Endodermal cell (in vitro differentiated cells): ENCODE data around the gene DLEU7. TPM values are rescaled to one million over a fixed set of nuclear protein-coding genes. Genes with fewer than 3 reads are reported as not detected.

Source experiments
- DNase-seq: peaks from one replicate; pipeline ENCODE4 v3.0.0-alpha.2; 2017
- H3K27ac ChIP-seq: 2 replicates; pipeline ENCODE4 v1.5.1; 2013; ENCODE audit warnings: mild to moderate bottlenecking, low read depth, low read length, moderate library complexity
- H3K27me3 ChIP-seq: 2 replicates; pipeline ENCODE4 v1.6.1; 2013; ENCODE audit warnings: mild to moderate bottlenecking, low read length, moderate library complexity; ENCODE audit not compliant: insufficient read depth, control insufficient read depth, poor library complexity, severe bottlenecking
- H3K36me3 ChIP-seq: 2 replicates; pipeline ENCODE4 v1.7.0; 2013; ENCODE audit warnings: mild to moderate bottlenecking, low read length, moderate library complexity; ENCODE audit not compliant: control insufficient read depth, insufficient read depth
- H3K4me1 ChIP-seq: one replicate; pipeline ENCODE4 v1.7.0; 2013; ENCODE audit warnings: low read length; ENCODE audit not compliant: control insufficient read depth, insufficient read depth
- H3K4me3 ChIP-seq: 2 replicates; pipeline ENCODE4 v1.5.1; 2013; ENCODE audit warnings: mild to moderate bottlenecking, low read length, moderate library complexity
- H3K9ac ChIP-seq: 2 replicates; pipeline ENCODE4 v1.6.1; 2013; ENCODE audit warnings: mild to moderate bottlenecking, low read length, moderate library complexity; ENCODE audit not compliant: poor library complexity, severe bottlenecking; ENCODE audit errors: extremely low read depth
- H3K9me3 ChIP-seq: 2 replicates; pipeline ENCODE4 v1.6.1; 2013; ENCODE audit warnings: mild to moderate bottlenecking, low read length, moderate library complexity; ENCODE audit not compliant: control insufficient read depth
- H3K27ac Mint-ChIP-seq: 2 replicates; pipeline ENCODE4 v1.8.0; 2020; ENCODE audit warnings: mixed read lengths
- H3K27me3 Mint-ChIP-seq: 2 replicates; pipeline ENCODE4 v1.8.0; 2021; ENCODE audit warnings: mild to moderate bottlenecking, mixed read lengths; ENCODE audit not compliant: insufficient read depth
- H3K36me3 Mint-ChIP-seq: 2 replicates; pipeline ENCODE4 v1.8.0; 2020; ENCODE audit warnings: low read depth, mixed read lengths
- H3K4me1 Mint-ChIP-seq: 2 replicates; pipeline ENCODE4 v1.8.0; 2020; ENCODE audit warnings: mixed read lengths
- H3K4me3 Mint-ChIP-seq: 2 replicates; pipeline ENCODE4 v1.8.0; 2020; ENCODE audit warnings: mild to moderate bottlenecking, moderate library complexity, mixed read lengths
- H3K9me3 Mint-ChIP-seq: 2 replicates; pipeline ENCODE4 v1.8.0; 2020; ENCODE audit warnings: mild to moderate bottlenecking, mixed read lengths
- CTCF ChIP-seq: fragments of 200-600 bp; sonication (generic); conservative IDR thresholded peaks from 2 replicates; pipeline ENCODE4 v1.5.0; 2021; ENCODE audit warnings: antibody characterized with exemption, mild to moderate bottlenecking
- WGBS, 2 experiments: methylation state at CpG; one replicate each; pipeline versions ENCODE4 v1.1.5 to v1.1.7; 2013; ENCODE audit warnings: missing lambda C conversion rate in 2 of 2, mixed read lengths in 1 of 2; ENCODE audit not compliant: insufficient coverage in 1 of 2, insufficient read length in 1 of 2; 5-methylcytosine and 5-hydroxymethylcytosine counted together
- long read RNA-seq, 4 experiments: library from polyadenylated mRNA in 2 of 4; library from RNA in 1 of 4; library from capped mRNA in 1 of 4; stranded (forward) in 3 of 4; unstranded in 1 of 4; transcript quantifications; one replicate each; pipeline ENCODE4 v2.0.0, GENCODE V29; 2020 to 2021; ENCODE audit warnings: inconsistent platforms in 1 of 4
- polyA plus RNA-seq, 2 experiments: library from polyadenylated mRNA; stranded (reverse); fragments of 50-300 nt; gene quantifications; one replicate each; pipeline ENCODE4 v1.2.3, GENCODE V29; 2013
- total RNA-seq, 2 donors: library from RNA; stranded (reverse); fragmentation: NEBNext Ultra II Directional in 1 of 2; extraction: Animal tissue kit (Norgen Biotek cat#: 25700) in 1 of 2; gene quantifications; 2 replicates in 1 of 2; 3 replicates in 1 of 2; pipeline ENCODE4 v1.2.1, GENCODE V29; 2021

DLEU7 gene
- total RNA-seq, result not detected
- 1.6 TPM for polyA plus RNA-seq (2013, experiment 1 of 2)
- polyA plus RNA-seq (2013, experiment 2 of 2), result 1.4 TPM
- long read RNA-seq, experiment 1, result 0 reads
- long read RNA-seq, experiment 2, result 0 reads
- long read RNA-seq, experiment 3, result 0 reads
- long read RNA-seq, experiment 4, result 0 reads

GRCh38 chr13:50843257-50844083 lies at the start of gene DLEU7:
TSS of gene DLEU7 (minus strand) at chr13:50843692. CDS start at chr13:50843646, 46 bp downstream.
- Histone ChIP-seq H3K27ac (no peak within 1 kb of the TSS), H3K4me1 (peaks cover 2% of the 10 kb centered on the region), H3K4me3 (peak within 1 kb of the TSS; percentile 59), H3K9me3 (no peaks in the 10 kb centered on the region), H3K9ac (no peak within 1 kb of the TSS), H3K27me3 (peaks cover 60% of the 10 kb centered on the region), H3K36me3 (no peaks in the 10 kb centered on the region)
- DNase-seq, result peak; percentile 83
- H3K9me3 Mint-ChIP-seq, result no peaks in the 10 kb centered on the region
- H3K4me1 Mint-ChIP-seq, result peaks cover 4% of the 10 kb centered on the region
- peak within 1 kb of the TSS; percentile 54 for H3K4me3 Mint-ChIP-seq
- no peaks in the 10 kb centered on the region for H3K36me3 Mint-ChIP-seq
- H3K27ac Mint-ChIP-seq, result no peak within 1 kb of the TSS
- no peak for TF ChIP-seq CTCF
- H3K27me3 Mint-ChIP-seq, result peaks cover 76% of the 10 kb centered on the region
- 3 to 6% methylated on average over 12 to 78 of the region's 78 CpGs for WGBS, 2 experiments

GRCh38 chr13:50892210-50892944 lies 48.9 kb upstream of the DLEU7 start:
- Histone ChIP-seq H3K4me1 (no peaks in the 10 kb centered on the region), H3K9me3 (no peaks in the 10 kb centered on the region), H3K36me3 (no peaks in the 10 kb centered on the region), H3K27ac (no peak overlapping the region), H3K27me3 (no peaks in the 10 kb centered on the region), H3K4me3 (no peak overlapping the region), H3K9ac (no peak overlapping the region)
- Mint-ChIP-seq H3K4me1 (peaks cover 1% of the 10 kb centered on the region), H3K27ac (no peak overlapping the region), H3K4me3 (no peak overlapping the region), H3K9me3 (no peaks in the 10 kb centered on the region), H3K36me3 (no peaks in the 10 kb centered on the region), H3K27me3 (no peaks in the 10 kb centered on the region)
- WGBS, 2 experiments, result 76 to 80% methylated on average over 3 to 4 of the region's 7 CpGs
- no peak for TF ChIP-seq CTCF
- no peak for DNase-seq

- Mint-ChIP-seq H3K27me3 (no peaks in the 10 kb centered on the region), H3K4me1 (peaks cover 1% of the 10 kb centered on the region), H3K4me3 (no peak overlapping the region), H3K36me3 (no peaks in the 10 kb centered on the region), H3K9me3 (no peaks in the 10 kb centered on the region), H3K27ac (no peak overlapping the region)
- H3K9me3 ChIP-seq, result no peaks in the 10 kb centered on the region
- no peaks in the 10 kb centered on the region for H3K27me3 ChIP-seq
- no peaks in the 10 kb centered on the region for H3K36me3 ChIP-seq
- no peak overlapping the region for H3K9ac ChIP-seq
- no peak for TF ChIP-seq CTCF
- DNase-seq, result no peak
- H3K4me1 ChIP-seq, result no peaks in the 10 kb centered on the region
- no peak overlapping the region for H3K4me3 ChIP-seq
- no peak overlapping the region for H3K27ac ChIP-seq
These were observed 47.7 kb upstream of the DLEU7 start for GRCh38 chr13:50891206-50891605.
